K562 (cell line): Measurements from ENCODE around the gene FUT2. TPM values are rescaled to one million over a fixed set of nuclear protein-coding genes. Genes with fewer than 3 reads are reported as not detected.

Source experiments
- BHLHE40 ChIP-seq: IDR thresholded peaks from 2 replicates; pipeline ENCODE4 v1.6.1; 2011; ENCODE audit warnings: low read length, improper control_type of control experiment
- BRF1 ChIP-seq: IDR thresholded peaks from 3 replicates; pipeline ENCODE4 v1.6.1; 2011; ENCODE audit warnings: borderline replicate concordance, mild to moderate bottlenecking; ENCODE audit not compliant: insufficient read length; ENCODE audit errors: extremely low read depth
- CBFB ChIP-seq: sonication (generic); formaldehyde crosslinking; IDR thresholded peaks from 2 replicates; pipeline ENCODE4 v1.4.0; 2020; ENCODE audit warnings: mild to moderate bottlenecking, missing genetic modification reagents
- CTCFL ChIP-seq: IDR thresholded peaks from 2 replicates; pipeline ENCODE4 v1.6.1; 2011; ENCODE audit warnings: borderline replicate concordance, low read depth, mild to moderate bottlenecking, moderate library complexity, low read length; ENCODE audit not compliant: insufficient read depth, poor library complexity, severe bottlenecking
- FOXJ3 ChIP-seq: sonication (generic); formaldehyde crosslinking; IDR thresholded peaks from 2 replicates; pipeline ENCODE4 v1.4.0; 2020; ENCODE audit warnings: mild to moderate bottlenecking, missing genetic modification reagents
- HINFP ChIP-seq: fragments of 450-650 bp; conservative IDR thresholded peaks from 2 replicates; pipeline ENCODE4 v1.6.1; 2016; ENCODE audit warnings: missing genetic modification characterization, low read depth, mild to moderate bottlenecking, control low read depth, missing compliant biosample characterization
- MAFK ChIP-seq: IDR thresholded peaks from 2 replicates; pipeline ENCODE4 v1.6.1; 2011; ENCODE audit warnings: low read length, improper control_type of control experiment
- MEF2A ChIP-seq: IDR thresholded peaks from 2 replicates; pipeline ENCODE4 v1.6.1; 2011; ENCODE audit warnings: low read depth, mild to moderate bottlenecking, low read length, moderate library complexity; ENCODE audit not compliant: control insufficient read depth
- NELFE ChIP-seq: IDR thresholded peaks from 2 replicates; pipeline ENCODE4 v1.6.1; 2011; ENCODE audit warnings: mild to moderate bottlenecking; ENCODE audit not compliant: insufficient read depth, insufficient read length
- NFIX ChIP-seq: fragments of 250-450 bp; sonication (Bioruptor Pico); IDR thresholded peaks from 2 replicates; pipeline ENCODE4 v1.4.0; 2020; ENCODE audit warnings: low read depth, mild to moderate bottlenecking, moderate library complexity
- RUNX1 ChIP-seq: sonication (generic); IDR thresholded peaks from 2 replicates; pipeline ENCODE4 v1.6.1; 2016; ENCODE audit warnings: antibody characterized with exemption, low read depth
- SAFB2 ChIP-seq: fragments of 200-400 bp; formaldehyde crosslinking; IDR thresholded peaks from 2 replicates; pipeline ENCODE4 v1.6.1; 2018; ENCODE audit warnings: borderline replicate concordance, low read length, low read depth, moderate library complexity; ENCODE audit not compliant: severe bottlenecking
- ZBTB1 ChIP-seq: sonication (generic); formaldehyde crosslinking; IDR thresholded peaks from 2 replicates; pipeline ENCODE4 v1.8.1; 2023; ENCODE audit warnings: missing genetic modification reagents, low read depth, mild to moderate bottlenecking, borderline replicate concordance
- ZC3H11A ChIP-seq: IDR thresholded peaks from 2 replicates; pipeline ENCODE4 v1.6.1; 2012; ENCODE audit warnings: low read depth, low read length, improper control_type of control experiment
- ZFP30 ChIP-seq: fragments of 250-450 bp; sonication (Bioruptor Pico); IDR thresholded peaks from 2 replicates; pipeline ENCODE4 v1.8.0; 2022; ENCODE audit warnings: moderate library complexity, mild to moderate bottlenecking, inconsistent platforms, borderline replicate concordance
- ZFP91 ChIP-seq: sonication (generic); formaldehyde crosslinking; IDR thresholded peaks from 2 replicates; pipeline ENCODE4 v1.8.0; 2022; ENCODE audit warnings: mild to moderate bottlenecking, missing genetic modification reagents
- ZNF3 ChIP-seq: fragments of 250-450 bp; sonication (Bioruptor Pico); IDR thresholded peaks from 2 replicates; pipeline ENCODE4 v1.5.0; 2021; ENCODE audit warnings: mild to moderate bottlenecking, moderate library complexity
- ZNF324 ChIP-seq: fragments of 250-450 bp; sonication (Bioruptor Pico); IDR thresholded peaks from 2 replicates; pipeline ENCODE4 v1.4.0; 2020; ENCODE audit warnings: mild to moderate bottlenecking
- ZNF436 ChIP-seq: fragments of 250-450, 450-650 bp; sonication (Bioruptor Pico); formaldehyde crosslinking; IDR thresholded peaks from 2 replicates; pipeline ENCODE4 v1.7.0; 2020; ENCODE audit warnings: mild to moderate bottlenecking
- ZNF785 ChIP-seq: fragments of 250-450 bp; sonication (Bioruptor Pico); IDR thresholded peaks from 2 replicates; pipeline ENCODE4 v1.4.0; 2020; ENCODE audit warnings: mild to moderate bottlenecking
- polyA plus RNA-seq, 8 experiments: library from polyadenylated mRNA; depleted of rRNA in 4 of 8; stranded (reverse) in 5 of 8; unstranded in 3 of 8; fragments of >200 nt; fragmentation: Nextera tagmentation in 2 of 8; fragmentation: Illumina TruSeq in 1 of 8; extraction: Ambion mirVana in 2 of 8; extraction: Trizol in 1 of 8; gene quantifications; 2 replicates each; pipeline versions ENCODE4 v1.2.1 to v1.2.3, GENCODE V29; 2011 to 2014; ENCODE audit warnings: inconsistent platforms in 1 of 8, missing spikeins in 1 of 8
- total RNA-seq, 7 experiments: library from RNA; depleted of rRNA in 6 of 7; stranded (reverse); fragments of >200 nt in 6 of 7; fragmentation: Illumina TruSeq in 2 of 7; extraction: Trizol in 2 of 7; gene quantifications; 2 replicates each; pipeline versions ENCODE4 v1.2.1 to v1.2.3, GENCODE V29; 2011 to 2021; ENCODE audit warnings: low replicate concordance in 1 of 7
- TF ChIP-seq, protein P1 (sequence below): fragments of 250-450 bp; sonication (Bioruptor Pico); IDR thresholded peaks from 2 replicates; pipeline ENCODE4 v1.6.1; 2021; ENCODE audit warnings: mild to moderate bottlenecking

FUT2 gene
- total and polyA plus RNA-seq, 9 of the 15 experiments (the other 6 are each of a cell fraction or from before 2014, with no cell fraction given): 0.03 to 0.04 TPM; not detected in 7

GRCh38 chr19:48646001-48646721, 49.6 kb upstream of the FUT2 start, which contains the start of gene CA11 (continued):
- TF ChIP-seq CTCFL: no peak
- TF ChIP-seq BRF1: no peak
- no peak for TF ChIP-seq MAFK
- TF ChIP-seq ZNF324: no peak
- TF ChIP-seq ZNF436 (CRISPR knock-in tag): no peak
- no peak for TF ChIP-seq ZC3H11A
- TF ChIP-seq, protein P1, sequence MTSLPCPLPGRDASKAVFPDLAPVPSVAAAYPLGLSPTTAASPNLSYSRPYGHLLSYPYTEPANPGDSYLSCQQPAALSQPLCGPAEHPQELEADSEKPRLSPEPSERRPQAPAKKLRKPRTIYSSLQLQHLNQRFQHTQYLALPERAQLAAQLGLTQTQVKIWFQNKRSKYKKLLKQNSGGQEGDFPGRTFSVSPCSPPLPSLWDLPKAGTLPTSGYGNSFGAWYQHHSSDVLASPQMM (CRISPR knock-in tag): no peak
- TF ChIP-seq MEF2A: no peak
- TF ChIP-seq ZBTB1 (CRISPR knock-in tag): no peak
- TF ChIP-seq NELFE: no peak
- no peak for TF ChIP-seq ZNF785 (CRISPR knock-in tag)
- no peak for TF ChIP-seq NFIX
- TF ChIP-seq ZNF3 (CRISPR knock-in tag): no peak
- TF ChIP-seq FOXJ3: no peak
- no peak for TF ChIP-seq CBFB (CRISPR knock-in tag)
- TF ChIP-seq SAFB2: no peak
- TF ChIP-seq HINFP: no peak
- no peak for TF ChIP-seq ZFP30
- peak; percentile 6; the same call in 1 of the 2 replicates for TF ChIP-seq BHLHE40
- no peak for TF ChIP-seq RUNX1
- TF ChIP-seq ZFP91: no peak
